HL-60 (cell line): ENCODE measurements around the gene EXOC6B.

Experiments
- DNase-seq, 2 experiments: peaks; one replicate each; pipeline ENCODE4 v3.0.0-alpha.2; 2010 to 2020; ENCODE audit warnings: low read depth in 1 of 2, low spot score in 1 of 2
- H3K27ac ChIP-seq: fragments of 250-450 bp; sonication (Bioruptor Pico); replicated peaks from 2 replicates; pipeline ENCODE4 v1.5.1; 2020; ENCODE audit warnings: mild to moderate bottlenecking, moderate library complexity
- H3K27me3 ChIP-seq: fragments of 250-450 bp; sonication (Bioruptor Pico); 2 replicates; pipeline ENCODE4 v1.5.1; 2021; ENCODE audit warnings: mild to moderate bottlenecking, moderate library complexity; ENCODE audit not compliant: insufficient read depth, poor library complexity, severe bottlenecking
- H3K4me3 ChIP-seq: replicated peaks from 2 replicates; pipeline ENCODE4 v1.5.1; 2011; ENCODE audit warnings: mild to moderate bottlenecking, control low read depth, low read length; ENCODE audit not compliant: insufficient read depth
- CTCF ChIP-seq: IDR thresholded peaks from one replicate; pipeline ENCODE4 v1.5.1; 2011; ENCODE audit warnings: low read length, control low read depth, inconsistent platforms; ENCODE audit not compliant: insufficient read depth
- GABPA ChIP-seq: IDR thresholded peaks from 2 replicates; pipeline ENCODE4 v1.6.1; 2012; ENCODE audit warnings: low read depth
- POLR2AphosphoS5 ChIP-seq: IDR thresholded peaks from 2 replicates; pipeline ENCODE4 v1.6.1; 2012; ENCODE audit warnings: low read depth
- REST ChIP-seq: IDR thresholded peaks from 2 replicates; pipeline ENCODE4 v1.6.1; 2012; ENCODE audit warnings: low read depth; ENCODE audit not compliant: insufficient replicate concordance
- SPI1 ChIP-seq: IDR thresholded peaks from 2 replicates; pipeline ENCODE4 v1.6.1; 2012; ENCODE audit warnings: low read depth, mild to moderate bottlenecking, borderline replicate concordance

Gene EXOC6B

GRCh38 chr2:72821118-72821517 is 4.7 kb downstream of the EXOC6B start:
- Histone ChIP-seq H3K27ac (no peak overlapping the region), H3K27me3 (no peaks in the 10 kb centered on the region), H3K4me3 (no peak overlapping the region)
- no peak for TF ChIP-seq CTCF
- no peak for TF ChIP-seq POLR2AphosphoS5
- TF ChIP-seq GABPA = no peak
- no peak for TF ChIP-seq REST
- no peak for TF ChIP-seq SPI1
- DNase-seq = no peak

GRCh38 chr2:72819501-72819900 is 6.3 kb downstream of the EXOC6B start:
- no peak for DNase-seq
- no peak overlapping the region for H3K27ac ChIP-seq
- no peaks in the 10 kb centered on the region for H3K27me3 ChIP-seq
- no peak for TF ChIP-seq REST
- no peak for TF ChIP-seq POLR2AphosphoS5
- TF ChIP-seq CTCF = no peak
- TF ChIP-seq GABPA = no peak
- TF ChIP-seq SPI1 = no peak
- no peak overlapping the region for H3K4me3 ChIP-seq

- Histone ChIP-seq H3K27ac (no peak overlapping the region), H3K27me3 (no peaks in the 10 kb centered on the region), H3K4me3 (no peak overlapping the region)
- no peak for TF ChIP-seq GABPA
- TF ChIP-seq POLR2AphosphoS5 = no peak
- no peak for DNase-seq
These were observed 10.1 kb downstream of the EXOC6B start for GRCh38 chr2:72815655-72816278.

GRCh38 chr2:72813841-72814240 is 12.0 kb downstream of the EXOC6B start:
- DNase-seq = no peak
- TF ChIP-seq GABPA (no peak), POLR2AphosphoS5 (no peak), SPI1 (no peak), REST (no peak), CTCF (no peak)
- H3K27me3 ChIP-seq = no peaks in the 10 kb centered on the region

More at GRCh38 chr2:72813841-72814240, 12.0 kb downstream of the EXOC6B start:
- Histone ChIP-seq H3K27ac (no peak overlapping the region), H3K4me3 (no peak overlapping the region)
